Activated naive CD4-positive, alpha-beta T cell treated with anti-CD3 and anti-CD28 coated beads, Interleukin-2, amount 50 U/mL, for 16 hours (primary cell): ENCODE measurements around the gene CNPY4.

ENCODE experiments used
- DNase-seq: peaks from one replicate; pipeline ENCODE4 v3.0.0-alpha.2; 2020

CNPY4 gene

DNA sequence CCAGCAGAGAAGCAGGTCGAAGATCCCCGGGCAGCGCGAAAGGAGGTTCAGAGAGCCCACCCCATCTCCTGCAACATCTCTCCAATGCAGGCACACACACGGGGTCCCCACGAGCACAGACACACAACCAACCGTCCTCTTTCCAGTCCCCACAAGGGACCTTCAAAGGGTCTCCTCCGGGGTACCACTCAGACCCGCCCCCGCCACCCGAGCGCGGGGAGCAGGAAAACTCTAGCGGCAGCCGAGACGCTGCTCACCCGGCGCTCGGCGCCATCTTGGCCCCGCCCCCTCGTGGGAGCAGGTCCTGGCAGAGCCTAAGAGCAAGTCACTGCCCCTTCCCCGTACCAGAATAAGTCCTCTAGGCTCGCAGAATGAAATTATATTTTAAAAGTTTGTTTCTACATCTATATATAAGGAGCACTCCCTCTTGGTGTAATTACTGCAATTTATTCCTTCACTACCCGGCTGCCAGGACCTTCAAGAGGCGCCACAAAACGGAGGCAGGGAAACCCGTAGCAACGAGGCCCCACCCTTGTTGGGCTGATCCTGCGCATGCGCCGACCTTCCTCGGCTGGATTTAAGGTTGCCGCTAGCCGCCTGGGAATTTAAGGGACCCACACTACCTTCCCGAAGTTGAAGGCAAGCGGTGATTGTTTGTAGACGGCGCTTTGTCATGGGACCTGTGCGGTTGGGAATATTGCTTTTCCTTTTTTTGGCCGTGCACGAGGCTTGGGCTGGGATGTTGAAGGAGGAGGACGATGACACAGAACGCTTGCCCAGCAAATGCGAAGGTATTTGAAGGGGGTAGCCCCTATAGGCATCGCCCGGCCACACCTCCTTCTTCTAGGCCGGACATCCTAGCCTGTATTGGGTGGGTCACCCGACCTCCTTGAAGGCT lies at the start of gene CNPY4, which contains the start of gene TAF6:
CNPY4 (plus strand) TSS at position 563 of the 898 bp plus-strand sequence; CDS start at position 674, 111 bp downstream.
TAF6 (minus strand) TSS at position 287 of the 898 bp plus-strand sequence. CDS start 5,149 bp downstream, outside the sequence.
- DNase-seq = peak; percentile 94

- DNase-seq = no peak
Observed at GRCh38 chr7:100069991-100070390, 49.4 kb upstream of the CNPY4 start.

- no peak for DNase-seq
Observed at GRCh38 chr7:100071018-100071723, 48.3 kb upstream of the CNPY4 start.

- no peak for DNase-seq
Observed at GRCh38 chr7:100072462-100072861, 47.0 kb upstream of the CNPY4 start.

GRCh38 chr7:100074841-100075240 lies 44.6 kb upstream of the CNPY4 start:
- no peak for DNase-seq

DNA sequence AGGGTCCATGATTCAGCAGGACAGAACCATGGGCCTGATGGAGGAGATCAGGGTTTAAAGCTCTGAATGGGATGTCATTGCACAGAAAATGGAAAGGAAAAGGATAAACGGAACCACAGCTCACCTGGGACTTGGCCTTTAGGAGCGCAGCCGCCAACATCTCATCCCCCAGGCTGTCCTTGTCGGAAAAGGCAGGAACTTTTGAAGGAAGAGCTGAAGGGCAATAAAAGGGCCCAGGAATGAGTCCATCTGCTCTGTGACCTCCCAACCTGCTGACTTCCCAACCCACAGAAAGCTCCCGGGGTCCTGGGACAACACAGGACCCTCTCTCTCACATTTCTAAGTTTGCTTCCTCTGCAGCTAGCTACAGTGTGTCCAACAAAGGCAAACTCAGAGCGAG lies 44.0 kb upstream of the CNPY4 start:
- no peak for DNase-seq

DNA sequence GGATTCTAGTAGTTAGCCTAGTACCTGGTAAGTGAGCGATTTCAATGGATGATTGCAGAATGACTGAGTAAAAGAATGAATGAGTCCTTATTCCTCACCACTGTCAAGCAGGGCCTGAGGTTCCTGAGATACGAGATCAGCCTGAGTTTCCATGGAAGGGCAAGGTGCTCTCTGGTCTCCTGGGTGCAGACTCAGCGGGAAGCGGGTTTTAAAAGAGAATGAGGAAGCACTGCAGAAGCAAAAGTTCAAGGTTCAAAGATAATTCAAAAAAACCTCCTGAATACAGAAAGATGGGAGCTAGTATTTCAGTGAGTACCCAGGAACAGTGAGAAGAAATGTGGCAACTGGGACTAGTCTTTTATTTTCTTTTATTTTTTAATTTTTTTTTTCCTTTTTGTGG lies 42.2 kb upstream of the CNPY4 start:
- no peak for DNase-seq

- no peak for DNase-seq
Observed at GRCh38 chr7:100079024-100079560, 40.3 kb upstream of the CNPY4 start.

DNA sequence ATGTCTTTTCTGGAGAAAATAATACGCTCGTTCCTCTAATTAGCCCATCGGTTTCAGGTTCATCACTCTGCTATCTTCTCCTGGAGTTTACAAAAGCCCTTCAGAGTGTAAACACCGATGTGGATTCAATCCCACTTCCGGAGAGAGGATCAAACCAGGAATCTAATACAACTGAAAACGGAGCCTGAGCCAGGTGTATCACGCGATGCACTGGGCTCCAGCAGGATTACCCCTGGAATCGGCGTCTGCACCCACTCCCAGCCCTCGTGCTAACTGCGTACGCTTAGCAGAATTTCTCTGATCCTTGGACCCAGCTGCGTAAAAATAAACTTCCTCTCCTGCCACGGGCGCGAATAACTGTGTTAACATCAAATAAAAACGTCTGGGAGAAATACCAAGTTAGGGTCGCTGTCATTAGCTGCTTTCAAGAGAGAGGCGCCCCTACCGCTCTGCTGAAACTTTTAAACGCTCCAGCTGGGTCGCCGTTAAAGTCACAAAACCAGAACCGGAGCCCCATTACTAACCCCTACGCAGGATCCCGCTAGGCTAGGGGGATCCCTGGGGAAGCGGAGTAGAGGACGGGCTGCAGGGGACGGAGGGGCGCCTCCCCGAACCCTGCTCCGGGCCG lies 38.4 kb upstream of the CNPY4 start:
- DNase-seq = no peak

GRCh38 chr7:100081535-100082102 lies 37.8 kb upstream of the CNPY4 start, which contains the start of gene ZNF3:
Gene ZNF3, minus strand, starts transcription at chr7:100081723. Its CDS starts 4,366 bp downstream, at chr7:100077357.
- peak; percentile 97 for DNase-seq

GRCh38 chr7:100082978-100083377 lies 36.5 kb upstream of the CNPY4 start:
- no peak for DNase-seq

DNA sequence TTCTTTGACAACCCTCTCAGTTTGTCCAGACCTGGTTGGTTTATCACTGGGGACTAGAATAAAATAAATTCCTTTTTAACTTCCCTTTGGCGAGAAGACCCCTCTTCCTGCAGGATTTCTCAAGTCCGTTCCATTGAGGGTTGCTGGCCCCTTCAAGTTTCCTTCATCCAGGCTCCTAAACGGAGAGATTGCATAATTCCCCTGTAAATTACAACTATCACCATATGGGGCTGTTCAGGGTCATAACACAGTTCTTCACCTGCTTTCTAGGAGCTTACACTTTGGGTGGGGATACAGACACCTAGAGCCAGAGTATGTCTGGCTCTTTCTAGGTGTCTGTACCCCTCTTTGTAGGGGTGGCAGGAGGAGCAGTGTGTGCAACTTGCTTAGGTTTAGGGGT lies 33.9 kb upstream of the CNPY4 start:
- no peak for DNase-seq

GRCh38 chr7:100087055-100087750 lies 32.2 kb upstream of the CNPY4 start:
- no peak for DNase-seq

DNA sequence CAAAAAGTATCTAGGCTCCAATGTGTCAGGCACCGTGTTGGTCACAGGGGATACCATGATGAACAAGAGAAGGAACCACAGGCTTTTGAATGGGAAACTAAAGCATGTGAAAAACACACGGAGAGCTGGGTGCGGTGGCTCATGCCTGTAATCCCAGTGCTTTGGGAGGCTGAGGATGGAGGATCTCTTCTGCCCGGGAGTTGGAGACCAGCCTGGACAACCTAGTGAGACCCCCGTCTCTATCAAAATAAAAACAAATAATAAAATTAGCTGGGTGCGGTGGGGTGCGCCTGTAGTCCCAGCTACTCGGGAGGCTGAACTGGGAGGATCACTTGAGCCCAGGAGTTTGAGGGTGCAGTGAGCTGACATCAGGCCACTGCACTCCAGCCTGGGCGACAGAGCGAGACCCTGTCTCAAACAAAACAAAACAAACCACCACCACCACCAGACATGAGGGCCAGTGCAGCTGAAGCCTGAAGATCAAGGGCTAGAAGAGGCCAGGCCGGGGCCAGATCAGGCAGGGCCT lies 31.3 kb upstream of the CNPY4 start:
- DNase-seq = no peak

DNA sequence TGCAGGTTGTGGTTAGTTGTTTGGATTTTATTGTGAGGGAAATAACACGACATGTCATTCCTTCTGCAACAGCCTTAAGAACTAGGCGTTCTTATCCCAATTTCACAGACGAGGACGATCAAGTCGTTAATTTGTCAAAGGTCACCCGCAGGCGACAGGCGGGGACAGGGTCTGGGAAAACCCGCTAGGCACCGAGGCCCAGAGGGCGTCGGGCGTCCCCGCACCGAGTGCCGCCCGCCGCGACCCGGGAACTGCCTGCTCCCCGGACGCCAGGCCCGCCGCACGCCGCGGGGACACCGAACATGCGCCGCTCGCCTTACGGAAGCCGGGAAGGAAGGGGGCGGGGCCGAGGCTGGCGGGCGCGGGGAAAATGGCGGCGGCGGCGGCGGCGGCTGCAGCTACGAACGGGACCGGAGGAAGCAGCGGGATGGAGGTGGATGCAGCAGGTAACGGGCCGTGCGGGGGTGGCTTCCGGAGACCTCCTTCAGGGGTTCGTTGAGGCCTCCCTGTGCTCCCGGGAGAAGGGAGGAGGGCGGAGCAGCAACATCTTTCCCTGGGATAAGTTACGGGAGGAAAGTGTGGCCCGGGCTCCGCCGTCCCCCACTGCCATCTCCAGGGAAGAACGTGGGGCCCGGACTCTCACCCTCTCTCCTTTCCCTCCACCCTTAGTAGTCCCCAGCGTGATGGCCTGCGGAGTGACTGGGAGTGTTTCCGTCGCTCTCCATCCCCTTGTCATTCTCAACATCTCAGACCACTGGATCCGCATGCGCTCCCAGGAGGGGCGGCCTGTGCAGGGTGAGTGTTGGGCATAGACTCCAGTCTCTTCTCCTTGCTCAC lies 30.6 kb upstream of the CNPY4 start, which contains the start of gene COPS6:
COPS6 (plus strand) TSS at position 349 of the 837 bp plus-strand sequence; CDS start at position 371, 22 bp downstream.
- peak; percentile 88 for DNase-seq

GRCh38 chr7:100089458-100090196 lies 29.8 kb upstream of the CNPY4 start:
- no peak for DNase-seq

DNA sequence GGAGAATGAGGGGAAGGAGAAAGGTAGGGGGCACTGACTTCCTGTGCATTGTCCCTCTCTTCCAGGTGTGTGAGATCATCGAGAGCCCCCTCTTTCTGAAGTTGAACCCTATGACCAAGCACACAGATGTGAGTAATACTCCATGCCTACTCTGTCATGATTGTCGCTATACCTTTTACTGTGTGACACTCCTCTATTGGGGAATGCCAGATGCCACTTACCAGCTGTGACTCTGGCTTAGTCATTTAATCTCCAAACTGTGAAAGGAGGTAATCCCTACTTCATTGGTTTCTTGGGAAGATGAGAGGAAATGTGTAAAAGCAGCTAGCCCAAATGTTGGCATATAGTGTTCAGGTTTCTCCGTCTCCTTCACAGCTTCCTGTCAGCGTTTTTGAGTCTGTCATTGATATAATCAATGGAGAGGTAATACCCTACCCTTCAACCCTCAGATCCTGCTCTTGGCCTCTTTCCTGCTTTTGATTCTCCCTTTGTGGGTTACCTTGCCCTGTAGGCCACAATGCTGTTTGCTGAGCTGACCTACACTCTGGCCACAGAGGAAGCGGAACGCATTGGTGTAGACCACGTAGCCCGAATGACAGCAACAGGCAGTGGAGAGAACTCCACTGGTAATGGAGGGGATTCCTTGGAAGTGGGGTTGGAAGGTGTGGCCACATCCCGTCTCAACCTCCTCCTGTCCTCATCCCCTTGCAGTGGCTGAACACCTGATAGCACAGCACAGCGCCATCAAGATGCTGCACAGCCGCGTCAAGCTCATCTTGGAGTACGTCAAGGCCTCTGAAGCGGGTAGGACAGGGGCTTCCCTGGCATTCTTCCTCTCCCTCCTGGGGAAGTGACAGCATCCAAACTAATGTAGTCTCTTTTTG lies 28.7 kb upstream of the CNPY4 start:
- DNase-seq = no peak

GRCh38 chr7:100091411-100092181 lies 27.8 kb upstream of the CNPY4 start:
- DNase-seq = no peak
